ENCODE measurements around the gene XRN1.
"Not testable (repeated sequence)": the region's sequence is repeated elsewhere in the genome, so short reads cannot be mapped to it uniquely, and the experiment has no call there.

The XRN1 gene

DNA sequence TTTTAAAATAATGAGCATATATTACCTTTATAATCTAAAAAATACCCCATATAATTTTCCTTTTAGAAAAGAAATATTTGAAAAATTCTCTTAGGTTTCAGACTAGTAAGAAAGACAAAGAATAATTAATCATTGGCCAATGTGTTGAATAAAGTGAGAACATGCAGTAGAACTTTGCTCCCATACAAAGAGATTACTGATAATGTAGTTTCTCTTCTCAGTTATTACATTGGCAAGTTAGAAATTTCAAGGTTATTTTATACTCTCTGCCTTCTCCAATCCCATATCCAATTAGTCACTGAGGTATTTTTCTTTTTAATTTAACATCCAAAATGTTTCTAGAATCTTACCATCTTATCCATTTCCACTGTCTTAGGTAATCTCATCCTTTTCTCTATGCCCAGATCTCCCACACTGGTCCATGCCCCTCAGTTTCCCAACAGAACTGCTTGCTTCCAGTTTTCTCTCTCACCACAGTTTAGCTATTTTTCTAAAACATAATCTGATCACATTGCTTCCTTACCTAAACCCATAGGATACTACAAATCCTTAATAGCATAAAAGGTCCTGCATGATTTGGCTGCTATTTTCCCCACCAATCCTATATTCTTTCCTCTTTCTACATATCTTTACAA, 10.8 kb downstream of the XRN1 start:
- FAIRE-seq (no peak), DNase-seq (ENCODE audit: insufficient read length, low spot score) (no peak)

DNA sequence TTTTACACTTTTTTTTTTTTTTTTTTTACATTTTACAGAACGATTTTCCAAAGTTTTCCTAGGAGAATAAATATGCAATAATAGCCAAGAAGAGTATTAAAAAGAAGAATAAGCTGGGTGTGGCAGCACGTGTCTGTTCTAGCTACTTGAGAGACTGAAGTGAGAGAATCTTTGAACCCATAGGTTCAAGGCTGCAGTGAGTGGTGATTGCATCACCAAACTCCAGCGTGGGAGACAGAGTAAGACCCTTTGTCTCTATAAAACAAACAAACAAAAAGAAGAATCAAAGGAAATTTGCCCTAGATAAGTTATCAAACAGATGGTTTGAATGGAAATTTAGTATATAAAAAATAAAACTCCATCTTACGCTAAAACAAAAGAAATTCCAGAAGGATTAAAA, 13.3 kb downstream of the XRN1 start:
- no peak for DNase-seq (ENCODE audit: insufficient read length, low spot score)
- no peak for FAIRE-seq

DNA sequence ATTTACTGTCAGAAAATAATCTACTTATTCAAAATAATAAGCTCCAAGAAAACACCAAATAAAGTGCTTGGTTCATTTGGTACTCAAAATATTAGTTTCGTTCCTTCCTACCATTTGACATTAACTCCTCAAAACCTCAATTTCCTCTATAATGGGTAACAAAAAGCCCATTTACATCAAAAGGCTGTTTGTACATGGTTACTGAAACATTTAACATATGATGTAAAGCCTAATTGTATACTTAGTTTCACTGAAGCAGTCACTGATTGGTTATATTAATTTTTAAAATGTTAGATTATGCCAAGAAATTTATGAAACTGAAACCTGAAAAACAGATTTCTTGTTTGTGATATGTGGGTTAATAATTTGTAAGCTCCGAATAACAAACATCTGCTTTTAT, 14.7 kb downstream of the XRN1 start:
- FAIRE-seq (peak; percentile 80), DNase-seq (ENCODE audit: insufficient read length, low spot score) (no peak)

DNA sequence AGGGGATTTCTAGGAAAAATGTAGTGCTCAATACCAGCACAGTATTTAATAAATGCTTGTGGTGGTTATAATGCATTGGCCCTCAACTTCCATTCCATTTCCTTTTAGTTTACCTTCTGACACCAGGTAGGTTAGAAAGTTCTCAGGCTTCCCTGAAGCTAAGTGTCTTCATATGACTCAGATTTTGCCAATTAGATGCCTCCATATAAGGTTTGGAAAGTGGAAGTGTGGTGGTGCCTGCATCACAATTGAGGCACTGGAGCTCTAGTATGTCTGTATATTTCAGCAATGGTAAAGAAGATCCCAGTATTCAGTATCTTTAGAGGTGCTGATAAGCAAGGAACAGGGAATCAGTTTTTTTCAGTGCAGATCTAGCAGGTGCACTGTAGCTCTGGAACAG, 18.3 kb downstream of the XRN1 start:
- FAIRE-seq (no peak), DNase-seq (ENCODE audit: insufficient read length, low spot score) (no peak)

DNA sequence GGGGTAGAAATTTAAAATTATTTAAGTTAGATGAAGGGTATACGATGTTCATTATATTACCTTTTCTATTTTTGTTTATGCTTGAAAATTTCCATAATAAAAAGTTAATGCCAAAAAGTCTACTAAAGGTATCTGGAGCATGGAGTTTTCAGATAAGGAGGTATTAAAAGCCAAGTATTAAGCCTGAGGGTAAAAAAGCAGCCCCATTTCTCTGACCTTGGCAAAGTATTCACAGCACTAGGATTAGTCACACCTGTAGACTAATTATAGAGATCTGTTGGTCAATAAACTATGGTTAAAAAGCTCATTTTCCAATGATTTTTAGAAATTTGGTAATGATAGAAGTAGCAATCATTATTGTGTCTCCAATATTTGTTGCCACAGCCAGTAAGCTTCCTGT, 23.1 kb downstream of the XRN1 start:
- DNase-seq (ENCODE audit: insufficient read length, low spot score) (no peak), FAIRE-seq (no peak)

DNA sequence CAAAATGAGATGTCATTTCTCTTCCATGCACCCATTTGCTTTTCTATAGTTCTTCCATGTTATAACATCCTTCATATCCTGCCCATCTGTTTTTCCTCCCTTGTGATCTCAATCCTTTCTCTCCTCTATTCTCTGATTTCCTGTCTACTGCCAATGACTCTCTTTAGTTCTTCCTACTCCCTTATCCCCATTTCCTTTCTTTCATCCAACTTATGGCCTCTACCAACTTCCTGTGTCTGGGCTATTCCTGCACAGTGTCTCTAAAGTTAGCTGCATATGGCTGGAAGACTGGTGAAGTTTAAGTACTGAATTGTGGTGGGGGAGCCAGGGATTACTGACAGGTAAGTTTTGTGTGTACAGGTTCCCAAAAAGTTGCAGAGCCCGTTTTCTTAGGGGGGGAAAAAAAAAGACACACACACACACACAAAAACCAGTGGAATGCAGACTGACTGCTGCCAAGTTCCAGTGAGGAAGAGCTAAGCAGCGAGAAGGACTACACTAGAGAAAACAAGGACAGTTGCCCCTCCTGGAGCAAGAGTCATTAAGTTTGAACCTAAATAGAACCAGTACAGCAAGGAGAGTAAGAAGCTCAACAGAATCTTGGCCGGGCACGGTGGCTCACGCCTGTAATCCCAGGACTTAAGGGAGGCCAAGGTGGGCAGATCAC, 28.8 kb downstream of the XRN1 start:
- FAIRE-seq (no peak), DNase-seq (ENCODE audit: insufficient read length, low spot score) (no peak)

DNA sequence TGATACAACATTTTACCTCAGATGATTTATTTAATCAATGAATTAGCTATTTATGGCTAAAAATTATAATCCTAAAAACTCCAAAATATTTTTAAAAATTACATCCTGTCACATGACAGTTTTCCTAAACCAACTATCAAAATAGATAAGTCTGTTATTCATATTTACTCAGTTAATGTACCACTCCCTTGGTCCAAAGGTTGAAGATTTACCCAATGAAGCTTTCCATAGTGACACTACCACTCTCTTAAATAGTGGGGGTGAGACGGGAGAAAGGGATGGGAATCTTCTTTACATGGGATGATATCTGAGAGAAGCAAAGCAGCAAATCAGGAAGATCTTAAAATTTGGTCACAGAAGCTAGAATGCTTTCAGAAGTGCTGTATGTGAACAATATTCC, 30.5 kb downstream of the XRN1 start:
- FAIRE-seq (peak; percentile 21), DNase-seq (ENCODE audit: insufficient read length, low spot score) (no peak)

DNA sequence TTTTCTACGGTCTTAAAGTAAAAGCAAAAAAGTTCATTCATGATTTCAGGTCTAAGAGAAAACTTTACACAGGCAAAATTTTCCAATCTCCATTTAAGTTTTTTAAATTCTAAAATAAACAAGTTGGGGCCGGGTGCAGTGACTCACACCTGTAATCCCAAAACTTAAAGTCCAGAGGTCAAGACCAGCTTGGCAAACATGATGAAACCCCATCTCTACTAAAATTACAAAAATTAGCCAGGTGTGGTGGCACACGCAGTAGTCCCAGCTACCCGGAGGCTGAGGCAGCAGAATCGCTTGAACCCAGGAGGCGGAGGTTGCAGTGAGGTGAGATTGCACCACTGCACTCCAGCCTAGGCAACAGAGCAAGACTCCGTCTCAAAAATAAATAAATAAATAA, 47.3 kb downstream of the XRN1 start:
- not testable (repeated sequence) for DNase-seq (ENCODE audit: insufficient read length, low spot score); FAIRE-seq

DNA sequence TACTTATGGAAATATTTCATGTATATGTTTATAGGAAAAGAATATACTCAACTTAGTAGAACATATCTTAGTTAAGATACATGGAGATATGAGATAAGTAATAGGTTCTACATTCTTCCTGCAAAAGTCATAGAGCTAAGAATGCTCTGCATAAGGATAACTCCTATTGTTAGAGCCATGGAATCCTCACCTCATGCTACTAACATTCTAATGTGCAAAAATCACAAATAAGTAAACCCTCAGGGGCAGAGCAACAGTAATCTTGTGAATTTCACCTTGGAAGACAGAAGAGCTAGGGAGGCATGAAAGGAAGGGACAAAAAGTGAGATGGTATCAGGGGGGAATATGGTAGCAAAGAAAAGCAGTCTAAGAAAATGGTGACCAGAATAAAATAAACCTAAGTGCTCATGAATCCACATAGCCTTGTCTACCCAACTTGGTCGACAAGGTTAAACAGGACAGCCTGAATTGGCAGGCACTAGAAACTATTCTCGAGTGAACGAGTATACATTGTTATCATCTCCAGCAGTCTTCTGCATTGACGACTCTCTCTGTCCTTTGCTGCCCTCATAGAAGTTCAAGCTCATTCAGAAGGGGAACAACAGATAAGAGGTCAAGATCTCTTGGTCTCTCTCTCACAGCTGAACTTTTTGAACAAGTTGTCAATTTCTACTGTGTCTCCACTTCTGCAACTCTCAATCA, 52.8 kb downstream of the XRN1 start:
- peak; percentile 39 for FAIRE-seq
- no peak for DNase-seq (ENCODE audit: insufficient read length, low spot score)

DNA sequence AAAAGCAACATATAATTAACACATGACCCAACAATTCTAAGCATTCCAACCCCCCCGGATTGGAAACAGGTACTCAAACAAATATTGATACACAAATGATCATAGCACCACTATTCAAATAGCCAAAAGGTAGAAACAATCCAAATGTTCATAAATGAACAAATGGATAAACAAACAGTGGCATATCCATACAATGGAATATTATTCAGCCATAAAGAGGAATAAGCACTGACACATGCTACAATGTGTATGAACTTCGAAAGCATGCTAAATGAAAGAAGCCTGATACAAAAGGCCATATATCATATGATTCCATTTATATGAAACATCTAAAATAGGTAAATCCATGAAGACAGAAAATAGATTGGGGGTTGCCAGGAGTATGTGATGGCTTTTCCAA, 62.8 kb downstream of the XRN1 start:
- DNase-seq (ENCODE audit: insufficient read length, low spot score) (no peak), FAIRE-seq (peak; percentile 31)

DNA sequence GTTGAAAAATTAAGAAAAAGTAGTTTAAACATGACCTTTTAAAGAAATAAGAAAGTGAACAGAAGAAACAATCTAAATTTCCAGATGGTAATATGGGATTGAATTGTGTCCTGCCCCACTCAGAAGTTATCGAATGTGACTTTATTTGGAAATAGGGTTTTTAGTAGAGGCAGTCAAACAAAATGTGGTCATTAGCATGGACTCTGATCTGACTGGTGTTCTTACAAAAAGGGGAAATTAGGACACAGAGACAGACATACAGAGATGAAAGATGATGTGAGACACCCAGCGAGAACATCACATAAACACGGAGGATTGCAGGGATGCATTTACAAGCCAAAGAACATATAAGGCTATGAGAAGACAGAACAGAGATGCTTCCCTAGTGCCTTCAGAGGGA, 73.2 kb downstream of the XRN1 start:
- no peak for FAIRE-seq
- DNase-seq (ENCODE audit: insufficient read length, low spot score) = no peak

DNA sequence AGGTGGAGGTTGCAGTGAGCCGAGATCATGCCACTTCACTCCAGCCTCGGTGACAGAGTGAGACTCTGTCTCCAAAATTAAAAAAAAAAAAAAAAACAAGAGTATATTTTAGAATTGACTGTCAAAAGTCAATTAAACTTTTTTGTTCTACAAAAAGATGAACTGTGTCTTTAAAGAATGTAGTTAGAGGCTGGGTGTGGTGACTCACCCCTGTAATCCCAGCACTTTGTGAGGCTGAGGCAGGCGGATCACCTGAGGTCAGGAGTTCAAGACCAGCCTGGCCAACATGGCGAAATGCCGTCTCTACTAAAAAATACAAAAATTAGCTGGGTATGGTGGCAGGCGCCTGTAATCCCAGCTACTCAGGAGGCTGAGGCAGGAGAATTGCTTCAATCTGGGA, 78.3 kb downstream of the XRN1 start:
- FAIRE-seq; DNase-seq (ENCODE audit: insufficient read length, low spot score): not testable (repeated sequence)

DNA sequence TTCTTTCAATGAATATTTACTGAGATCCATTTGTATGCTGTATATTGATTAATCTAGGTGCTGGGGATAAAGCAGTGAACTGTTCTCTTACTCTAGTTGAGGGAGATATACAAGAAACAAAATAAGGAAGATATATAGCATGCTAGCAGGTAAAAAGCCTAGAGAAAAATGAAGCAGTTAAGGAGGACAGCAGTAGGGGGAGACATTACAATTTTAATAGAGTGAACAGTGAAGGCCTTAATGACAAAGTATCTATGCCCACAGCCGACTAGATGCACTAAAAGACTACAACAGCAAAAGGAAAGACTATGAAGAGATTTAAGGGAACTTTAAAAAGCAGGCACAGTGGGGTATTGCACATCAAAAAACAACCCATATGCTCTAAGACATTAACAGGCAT, 81.4 kb downstream of the XRN1 start:
- DNase-seq (ENCODE audit: insufficient read length, low spot score) (no peak), FAIRE-seq (no peak)

DNA sequence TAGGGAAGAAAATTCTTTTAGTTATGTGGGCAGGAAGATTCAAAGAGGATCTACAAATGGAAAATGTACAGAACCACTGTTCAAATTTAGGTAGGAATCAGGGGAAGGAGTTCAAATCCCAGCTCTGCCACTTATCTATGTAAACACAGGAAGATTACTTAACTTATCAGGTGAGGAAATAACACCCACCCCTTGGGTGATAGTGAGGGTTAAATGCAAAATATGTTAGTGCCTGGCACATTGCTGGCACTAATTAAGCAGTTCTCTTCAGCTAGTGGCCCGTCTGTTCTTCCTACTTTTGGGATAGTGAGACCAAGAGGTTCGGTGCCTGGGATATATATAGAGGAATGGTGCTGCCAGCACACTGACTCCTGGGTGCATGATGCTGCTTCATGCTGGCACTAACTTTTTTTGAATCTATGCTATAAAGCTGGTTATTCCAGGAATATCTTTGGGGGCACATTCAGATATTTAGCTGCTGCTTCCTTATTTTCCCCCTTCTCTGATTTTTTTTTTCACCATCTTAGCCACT, 83.8 kb downstream of the XRN1 start:
- FAIRE-seq = no peak
- no peak for DNase-seq (ENCODE audit: insufficient read length, low spot score)

DNA sequence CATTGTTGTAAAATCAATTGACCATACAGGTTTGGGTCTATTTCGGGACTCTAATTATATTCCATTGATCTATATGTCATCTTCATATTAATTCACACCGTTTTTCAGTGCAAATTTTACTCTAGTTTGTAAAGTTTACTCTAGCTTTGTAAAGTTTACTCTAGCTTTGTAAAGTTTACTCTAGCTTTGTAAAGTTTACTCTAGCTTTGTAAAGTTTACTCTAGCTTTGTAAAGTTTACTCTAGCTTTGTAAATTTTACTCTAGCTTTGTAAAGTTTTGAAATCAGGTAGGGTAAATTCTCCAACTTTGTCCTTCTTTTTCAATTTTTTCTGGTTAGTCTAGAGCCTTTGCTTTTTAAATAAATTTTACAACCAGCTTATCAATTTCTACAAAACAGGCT, 84.4 kb downstream of the XRN1 start:
- not testable (repeated sequence) for FAIRE-seq

DNA sequence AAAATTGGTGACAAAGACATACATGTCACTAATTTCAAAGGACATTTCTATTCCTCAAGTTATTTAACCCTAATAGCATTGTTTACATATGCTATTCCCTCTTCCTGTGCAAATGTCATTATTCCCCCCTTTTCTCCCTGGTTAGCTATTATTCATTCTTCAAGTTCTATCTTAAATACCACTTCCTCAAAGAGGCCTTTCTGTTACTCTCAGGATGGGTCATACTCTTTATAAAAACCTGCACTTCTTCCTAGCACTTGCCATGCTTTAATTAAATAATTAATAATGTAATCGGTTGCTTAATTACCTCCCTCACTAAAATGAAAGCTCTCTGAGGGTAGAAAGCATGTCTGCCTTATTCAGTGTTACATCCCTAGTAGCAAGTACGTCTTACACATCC, 88.5 kb downstream of the XRN1 start:
- FAIRE-seq (peak; percentile 82), DNase-seq (ENCODE audit: insufficient read length, low spot score) (no peak)

More for the DNA sequence above, 84.4 kb downstream of the XRN1 start:
- DNase-seq (ENCODE audit: insufficient read length, low spot score) = not testable (repeated sequence)

DNA sequence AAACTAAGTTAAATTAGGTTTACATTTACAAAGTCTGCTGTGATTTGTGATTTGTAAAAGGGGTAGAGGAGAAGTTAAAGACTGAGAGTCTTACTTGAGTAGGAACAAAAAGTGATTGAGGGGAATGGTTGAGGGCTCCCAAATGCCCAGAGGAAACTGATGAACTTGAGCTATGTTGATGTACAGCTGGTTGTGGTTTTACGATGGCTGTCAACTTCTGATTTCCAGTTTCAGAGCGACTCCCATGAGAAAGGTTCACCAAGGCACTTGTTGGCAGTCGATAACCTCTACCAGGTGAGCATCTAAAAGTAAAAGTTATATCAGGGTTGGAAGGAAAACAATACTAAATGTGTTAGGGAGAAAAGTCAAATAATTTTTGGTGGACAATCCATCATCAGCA, 91.0 kb downstream of the XRN1 start:
- DNase-seq (ENCODE audit: insufficient read length, low spot score) (peak; percentile 4), FAIRE-seq (peak; percentile 82)

DNA sequence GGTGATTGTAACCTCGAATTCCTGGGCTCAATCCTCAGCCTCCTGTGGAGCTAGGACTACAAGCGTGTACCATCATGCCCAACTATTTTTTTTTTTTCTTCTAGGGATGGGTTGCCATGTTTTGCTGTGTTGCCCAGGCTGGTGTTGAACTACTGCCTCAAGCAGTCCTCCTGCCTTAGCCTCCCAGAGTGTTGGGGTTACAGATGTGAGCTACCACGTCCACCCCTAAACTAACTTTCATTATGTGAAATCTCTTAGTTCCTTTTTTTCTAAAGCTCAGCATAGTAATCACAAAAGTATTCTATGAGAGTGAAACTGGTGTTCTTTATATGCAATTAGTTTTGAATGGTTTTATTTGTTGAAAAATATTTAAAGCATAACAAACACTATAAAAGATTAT, 92.1 kb downstream of the XRN1 start:
- peak; percentile 86 for FAIRE-seq

DNA sequence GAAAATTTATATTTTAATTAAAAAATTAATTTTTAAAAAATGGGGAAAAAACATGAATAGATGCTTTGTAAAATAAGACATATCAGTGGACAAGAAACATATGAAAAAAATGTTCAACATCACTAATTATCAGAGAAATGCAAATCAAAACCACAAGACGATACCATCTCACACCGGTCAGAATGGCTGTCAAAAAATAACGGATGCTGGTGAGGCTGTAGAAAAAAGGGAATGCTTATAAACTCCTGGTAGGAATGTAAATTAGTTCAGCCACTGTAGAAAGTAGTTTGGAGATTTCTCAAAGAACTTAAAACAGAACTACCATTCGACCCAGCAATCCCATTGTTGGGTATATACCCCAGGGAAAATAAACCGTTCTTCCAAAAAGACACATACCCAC, 93.8 kb downstream of the XRN1 start:
- DNase-seq (ENCODE audit: insufficient read length, low spot score) (no peak), FAIRE-seq (no peak)

More for the DNA sequence above, 92.1 kb downstream of the XRN1 start:
- DNase-seq (ENCODE audit: insufficient read length, low spot score) = no peak

DNA sequence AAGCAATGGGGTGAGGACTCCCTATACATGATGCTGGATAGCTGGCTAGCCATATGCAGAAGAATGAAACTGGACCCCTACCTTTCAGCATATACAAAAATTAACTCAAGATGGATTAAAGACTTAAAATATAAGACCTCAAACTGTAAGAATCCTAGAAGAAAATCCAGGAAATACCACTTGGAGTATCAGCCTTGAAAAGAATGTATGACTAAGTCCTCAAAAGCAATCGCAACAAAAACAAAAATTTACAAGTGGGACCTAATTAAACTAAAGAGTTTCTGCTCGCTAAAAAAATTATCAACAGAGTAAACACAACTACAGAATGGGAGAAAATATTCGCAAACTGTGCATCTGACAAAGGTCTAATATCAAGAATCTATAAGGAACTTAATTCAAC, 94.3 kb downstream of the XRN1 start:
- FAIRE-seq (no peak), DNase-seq (ENCODE audit: insufficient read length, low spot score) (no peak)

DNA sequence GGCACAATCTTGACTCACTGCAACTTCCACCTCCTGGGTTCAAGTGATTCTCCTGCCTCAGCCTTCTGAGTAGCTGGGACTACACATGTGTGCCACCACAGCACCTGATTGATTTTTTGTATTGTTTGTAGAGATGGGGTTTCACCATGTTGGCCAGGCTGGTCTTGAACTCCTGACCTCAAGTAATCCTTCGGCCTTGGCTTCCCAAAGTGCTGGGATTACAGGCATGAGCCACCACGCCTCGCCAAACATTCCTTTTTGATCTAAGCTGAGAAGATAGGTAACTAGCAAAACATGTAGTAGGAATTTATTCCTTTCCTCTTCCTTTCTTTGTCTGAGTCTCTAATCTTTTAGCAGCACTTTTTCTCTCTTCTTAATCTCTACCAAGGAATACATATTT, 95.1 kb downstream of the XRN1 start:
- FAIRE-seq = not testable (repeated sequence)

DNA sequence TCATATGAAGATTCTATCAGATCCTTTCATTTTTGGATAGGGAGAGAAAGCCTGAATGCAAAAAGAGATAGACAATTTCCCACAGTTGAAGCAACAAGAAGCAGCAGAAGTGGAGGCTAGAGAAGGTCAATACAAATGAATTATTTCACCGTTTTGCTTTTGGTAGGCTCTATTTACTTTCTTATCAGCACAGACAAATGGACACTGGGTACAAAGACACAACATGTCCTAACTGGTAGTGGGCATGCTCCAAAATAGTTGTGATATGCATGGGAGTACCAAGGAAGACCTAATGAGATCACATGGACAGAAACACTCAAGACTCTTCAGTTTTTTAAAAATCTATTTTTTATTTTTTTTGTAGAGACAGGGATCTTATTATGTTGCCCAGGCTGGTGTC, 99.4 kb downstream of the XRN1 start:
- FAIRE-seq (no peak), DNase-seq (ENCODE audit: insufficient read length, low spot score) (no peak)

More for the DNA sequence above, 95.1 kb downstream of the XRN1 start:
- DNase-seq (ENCODE audit: insufficient read length, low spot score) = not testable (repeated sequence)

Data from GM19239 (cell line).